ENCODE data around the gene ESPNL.

Gene ESPNL

GRCh38 chr2:238081561-238081960, 18.6 kb upstream of the ESPNL start:
- Histone ChIP-seq H3K79me2 (ENCODE audit: insufficient read depth, low read length) (no peaks in the 10 kb centered on the region), H3K27ac (ENCODE audit: low read depth, low read length) (no peak overlapping the region), H4K20me1 (ENCODE audit: low read depth, low read length) (no peaks in the 10 kb centered on the region), H3K9me2 (replicated peaks; ENCODE audit: insufficient read depth, low read length) (no peaks in the 10 kb centered on the region), H3K4me2 (ENCODE audit: low read depth, low read length, poor library complexity, severe bottlenecking) (no peak overlapping the region), H2AFZ (ENCODE audit: low read depth, low read length, severe bottlenecking) (no peak overlapping the region), H3K36me3 (ENCODE audit: low read length) (peaks cover 2% of the 10 kb centered on the region; the same call in 1 of the 2 replicates), H3K4me3 (ENCODE audit: insufficient read depth, low read length, poor library complexity, severe bottlenecking) (no peak overlapping the region), H3K9me3 (ENCODE audit: insufficient read depth, low read length) (no peaks in the 10 kb centered on the region), H3F3A (ENCODE audit: insufficient read depth) (0 out of 2 replicates have a peak, but pooled peaks cover 4% of the 10 kb centered on the region), H3K27me3 (ENCODE audit: low read length) (no peaks in the 10 kb centered on the region), H3K9ac (ENCODE audit: low read length) (no peak overlapping the region)
- TF ChIP-seq, protein P1, sequence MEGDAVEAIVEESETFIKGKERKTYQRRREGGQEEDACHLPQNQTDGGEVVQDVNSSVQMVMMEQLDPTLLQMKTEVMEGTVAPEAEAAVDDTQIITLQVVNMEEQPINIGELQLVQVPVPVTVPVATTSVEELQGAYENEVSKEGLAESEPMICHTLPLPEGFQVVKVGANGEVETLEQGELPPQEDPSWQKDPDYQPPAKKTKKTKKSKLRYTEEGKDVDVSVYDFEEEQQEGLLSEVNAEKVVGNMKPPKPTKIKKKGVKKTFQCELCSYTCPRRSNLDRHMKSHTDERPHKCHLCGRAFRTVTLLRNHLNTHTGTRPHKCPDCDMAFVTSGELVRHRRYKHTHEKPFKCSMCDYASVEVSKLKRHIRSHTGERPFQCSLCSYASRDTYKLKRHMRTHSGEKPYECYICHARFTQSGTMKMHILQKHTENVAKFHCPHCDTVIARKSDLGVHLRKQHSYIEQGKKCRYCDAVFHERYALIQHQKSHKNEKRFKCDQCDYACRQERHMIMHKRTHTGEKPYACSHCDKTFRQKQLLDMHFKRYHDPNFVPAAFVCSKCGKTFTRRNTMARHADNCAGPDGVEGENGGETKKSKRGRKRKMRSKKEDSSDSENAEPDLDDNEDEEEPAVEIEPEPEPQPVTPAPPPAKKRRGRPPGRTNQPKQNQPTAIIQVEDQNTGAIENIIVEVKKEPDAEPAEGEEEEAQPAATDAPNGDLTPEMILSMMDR (IDR thresholded peaks at IDR 0.05; ENCODE audit: insufficient read depth, low read length, poor library complexity, severe bottlenecking): no peak
- TF ChIP-seq EZH2phosphoT487 (conservative IDR thresholded peaks at IDR 0.05; ENCODE audit: low read length): no peak

DNA sequence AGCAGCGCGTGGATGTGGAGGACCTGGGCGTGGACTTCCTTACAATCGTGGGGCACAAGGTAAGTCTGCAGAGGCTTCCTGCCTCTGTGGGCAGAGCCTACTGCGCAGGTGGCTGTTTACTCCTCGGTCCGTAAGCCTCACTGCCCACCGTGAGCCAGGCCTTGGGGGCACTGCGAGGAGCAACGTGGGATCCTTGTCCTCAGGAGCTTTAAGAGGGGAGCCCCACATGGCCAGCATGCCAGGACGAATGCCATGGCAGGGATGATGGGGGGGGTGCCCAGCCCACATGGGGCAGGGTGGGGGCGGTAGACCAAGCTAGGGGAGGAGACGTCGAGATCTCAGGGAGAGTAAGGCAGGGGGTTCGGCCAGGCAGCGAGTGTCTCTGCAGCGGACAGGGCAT, 18.0 kb upstream of the ESPNL start:
- Histone ChIP-seq H3K36me3 (ENCODE audit: low read length) (no peaks in the 10 kb centered on the region; the same call in 1 of the 2 replicates), H3F3A (ENCODE audit: insufficient read depth) (0 out of 2 replicates have a peak, but pooled peaks cover 4% of the 10 kb centered on the region), H3K9me2 (replicated peaks; ENCODE audit: insufficient read depth, low read length) (no peaks in the 10 kb centered on the region), H3K27ac (ENCODE audit: low read depth, low read length) (no peak overlapping the region), H3K79me2 (ENCODE audit: insufficient read depth, low read length) (no peaks in the 10 kb centered on the region), H2AFZ (ENCODE audit: low read depth, low read length, severe bottlenecking) (no peak overlapping the region), H3K4me3 (ENCODE audit: insufficient read depth, low read length, poor library complexity, severe bottlenecking) (no peak overlapping the region), H3K9ac (ENCODE audit: low read length) (no peak overlapping the region), H3K9me3 (ENCODE audit: insufficient read depth, low read length) (no peaks in the 10 kb centered on the region), H3K27me3 (ENCODE audit: low read length) (no peaks in the 10 kb centered on the region), H3K4me2 (ENCODE audit: low read depth, low read length, poor library complexity, severe bottlenecking) (no peak overlapping the region), H4K20me1 (ENCODE audit: low read depth, low read length) (no peaks in the 10 kb centered on the region)
- TF ChIP-seq, protein P1 (IDR thresholded peaks at IDR 0.05; ENCODE audit: insufficient read depth, low read length, poor library complexity, severe bottlenecking): no peak
- no peak for TF ChIP-seq EZH2phosphoT487 (conservative IDR thresholded peaks at IDR 0.05; ENCODE audit: low read length)

DNA sequence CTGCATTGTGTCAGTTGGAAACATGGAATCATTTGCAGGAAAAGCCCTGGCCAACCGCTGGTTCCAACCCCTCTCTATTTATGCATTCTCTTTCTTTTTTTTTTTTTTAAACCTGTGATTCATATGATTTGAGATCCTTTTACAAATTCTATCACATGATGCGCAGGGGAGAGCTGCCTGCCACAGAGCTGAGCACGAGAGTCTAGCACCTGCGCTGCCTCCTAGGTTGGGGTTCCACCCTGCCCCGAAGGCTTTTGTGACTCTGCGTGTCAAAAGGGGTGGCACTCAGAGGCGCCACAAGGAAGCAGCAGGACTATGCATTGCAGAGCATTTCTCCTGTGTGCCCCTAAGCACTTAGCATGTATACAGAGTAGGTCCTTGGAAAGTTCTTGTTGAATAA, 17.3 kb upstream of the ESPNL start:
- H3K36me3 ChIP-seq (ENCODE audit: low read length): no peaks in the 10 kb centered on the region; the same call in 1 of the 2 replicates
- no peak overlapping the region for H3K9ac ChIP-seq (ENCODE audit: low read length)
- H3K79me2 ChIP-seq (ENCODE audit: insufficient read depth, low read length): no peaks in the 10 kb centered on the region
- H2AFZ ChIP-seq (ENCODE audit: low read depth, low read length, severe bottlenecking): no peak overlapping the region
- no peak overlapping the region for H3K4me2 ChIP-seq (ENCODE audit: low read depth, low read length, poor library complexity, severe bottlenecking)
- TF ChIP-seq, protein P1 (IDR thresholded peaks at IDR 0.05; ENCODE audit: insufficient read depth, low read length, poor library complexity, severe bottlenecking): no peak
- TF ChIP-seq EZH2phosphoT487 (conservative IDR thresholded peaks at IDR 0.05; ENCODE audit: low read length): no peak
- H3K27me3 ChIP-seq (ENCODE audit: low read length): no peaks in the 10 kb centered on the region
- no peaks in the 10 kb centered on the region for H3K9me2 ChIP-seq (replicated peaks; ENCODE audit: insufficient read depth, low read length)
- 0 out of 2 replicates have a peak, but pooled peaks cover 4% of the 10 kb centered on the region for H3F3A ChIP-seq (ENCODE audit: insufficient read depth)
- H3K4me3 ChIP-seq (ENCODE audit: insufficient read depth, low read length, poor library complexity, severe bottlenecking): no peak overlapping the region
- no peaks in the 10 kb centered on the region for H4K20me1 ChIP-seq (ENCODE audit: low read depth, low read length)
- no peak overlapping the region for H3K27ac ChIP-seq (ENCODE audit: low read depth, low read length)
- no peaks in the 10 kb centered on the region for H3K9me3 ChIP-seq (ENCODE audit: insufficient read depth, low read length)

All from SU-DHL-6 (cell line).